Activated T-cell treated with anti-CD3 and anti-CD28 coated beads for 4 hours (primary cell): ENCODE results near the gene PRM2.

Source experiments
- DNase-seq: peaks from one replicate; pipeline ENCODE4 v3.0.0-alpha.2; 2020

Gene PRM2

GRCh38 chr16:11289202-11289601, 12.9 kb upstream of the PRM2 start:
- no peak for DNase-seq

GRCh38 chr16:11285842-11286241, 9.6 kb upstream of the PRM2 start:
- DNase-seq: no peak

GRCh38 chr16:11283820-11284248, 7.6 kb upstream of the PRM2 start:
- no peak for DNase-seq

DNA sequence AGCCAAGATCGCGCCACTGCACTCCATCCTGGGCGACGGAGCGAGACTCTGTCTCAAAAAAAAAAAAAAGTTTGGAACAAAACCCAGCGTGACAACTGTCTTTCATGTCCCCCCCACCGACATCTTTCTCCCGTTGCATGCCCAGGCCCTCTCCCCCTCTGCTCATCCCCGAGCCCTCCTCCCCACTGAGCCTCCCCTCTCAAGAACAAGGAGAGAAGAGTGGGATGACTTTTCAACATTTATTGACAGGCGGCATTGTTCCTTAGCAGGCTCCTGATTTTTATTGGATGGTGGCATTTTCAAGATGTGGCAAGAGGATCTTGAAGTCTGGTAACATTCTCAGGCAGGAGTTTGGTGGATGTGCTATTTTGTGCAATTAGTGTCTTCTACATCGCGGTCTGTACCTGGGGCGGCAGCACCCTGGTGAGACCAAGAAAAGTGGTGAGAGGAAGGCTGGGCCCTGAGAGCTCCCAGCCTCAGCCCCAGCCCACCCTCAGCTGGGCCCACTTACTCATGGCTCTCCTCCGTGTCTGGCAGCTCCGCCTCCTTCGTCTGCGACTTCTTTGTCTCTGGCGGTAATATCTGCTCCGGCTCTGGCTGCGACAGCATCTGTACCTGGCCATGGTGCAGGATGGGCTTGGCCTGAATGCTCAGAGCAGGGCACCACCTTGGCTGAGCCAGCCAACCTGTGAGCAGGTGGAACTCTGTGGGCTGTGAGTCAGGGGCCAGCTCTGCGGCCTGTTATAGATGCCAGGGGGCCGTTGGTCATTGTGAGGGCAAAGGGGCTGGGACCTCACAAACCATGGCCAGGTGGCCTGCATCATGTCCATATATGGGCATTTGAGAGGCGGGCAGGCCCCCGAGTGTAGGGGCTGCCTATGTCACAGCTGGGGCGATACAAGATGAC, 4.6 kb upstream of the PRM2 start, which contains the start of gene PRM1:
Gene PRM1, minus strand, starts transcription at position 715 of the 907 bp plus-strand sequence. Its CDS starts 92 bp downstream, at position 623.
- no peak for DNase-seq

GRCh38 chr16:11278681-11279628, 2.7 kb upstream of the PRM2 start:
- no peak for DNase-seq

GRCh38 chr16:11277607-11278337, 1.5 kb upstream of the PRM2 start:
- no peak for DNase-seq

GRCh38 chr16:11276896-11277593, 765 bp upstream of the PRM2 start:
- no peak for DNase-seq

DNA sequence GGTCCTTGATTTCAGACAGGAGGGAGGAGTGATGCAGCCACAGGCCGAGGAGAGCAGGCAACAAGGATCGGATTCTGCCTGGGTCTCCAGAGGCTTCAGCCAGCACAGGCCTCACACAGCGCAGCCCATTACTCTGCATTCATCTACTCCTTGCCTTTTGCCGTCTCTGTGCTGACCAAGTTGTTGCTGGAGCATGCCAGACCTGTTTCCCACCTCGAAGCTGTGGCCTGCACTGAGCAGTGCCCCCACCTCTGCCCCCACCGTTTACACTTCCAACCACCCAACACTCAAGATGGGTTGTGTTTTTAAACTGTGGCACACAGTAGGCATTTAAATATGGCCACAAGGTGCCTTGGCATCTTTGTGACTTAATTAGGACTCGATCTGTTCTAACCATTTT, 1.3 kb downstream of the PRM2 start:
- DNase-seq: no peak

GRCh38 chr16:11273721-11274324, 2.5 kb downstream of the PRM2 start:
- no peak for DNase-seq

GRCh38 chr16:11272921-11273720, 3.2 kb downstream of the PRM2 start, which contains the start of gene PRM3:
Gene PRM3, minus strand, starts transcription at chr16:11273629. Its CDS starts 34 bp downstream, at chr16:11273595.
- no peak for DNase-seq

DNA sequence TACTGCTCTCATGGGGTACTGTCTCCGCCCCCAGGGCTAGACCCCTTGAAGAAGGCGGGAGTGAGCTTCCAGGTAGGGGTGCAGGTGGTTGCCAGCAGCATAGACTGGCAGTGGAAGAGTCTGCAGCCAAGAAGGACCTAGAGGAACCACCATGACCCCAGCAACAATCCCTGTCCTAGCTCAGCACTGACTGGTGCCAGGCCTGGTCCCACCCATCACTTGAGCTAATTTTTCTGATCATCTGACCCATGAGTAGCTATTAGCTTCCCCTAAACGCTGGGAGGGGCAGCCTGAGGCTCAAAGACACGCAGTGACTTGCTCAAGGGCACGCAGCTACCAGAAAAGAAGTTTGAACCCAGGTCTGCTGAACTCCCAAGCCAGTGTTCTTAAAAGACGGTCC, 3.8 kb downstream of the PRM2 start:
- DNase-seq: no peak

DNA sequence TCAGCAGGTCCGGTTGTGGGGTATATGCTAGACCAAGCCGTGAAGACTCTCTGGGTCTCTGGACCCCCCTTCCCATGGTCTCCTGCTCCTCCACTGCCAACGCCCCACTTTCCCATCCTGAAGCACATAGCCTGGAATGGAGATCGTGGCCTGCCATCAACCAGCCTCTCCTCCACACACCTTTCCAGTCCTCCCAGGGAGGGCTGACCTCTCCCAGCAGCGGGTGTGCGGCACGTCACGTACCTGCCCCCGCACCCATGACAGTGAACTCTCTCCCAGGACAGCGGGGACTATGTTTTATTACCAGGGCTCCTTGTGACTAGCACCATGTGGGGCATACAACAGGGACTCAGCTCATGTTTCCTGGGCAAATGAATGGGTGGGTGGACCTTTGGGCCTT, 4.7 kb downstream of the PRM2 start:
- DNase-seq: no peak

- no peak for DNase-seq
Measured at GRCh38 chr16:11270602-11271162, 5.6 kb downstream of the PRM2 start.

GRCh38 chr16:11268921-11269375, 7.3 kb downstream of the PRM2 start, which contains the start of gene TNP2:
Gene TNP2, minus strand, starts transcription at chr16:11269325. Its CDS starts 63 bp downstream, at chr16:11269262.
- DNase-seq: no peak

GRCh38 chr16:11265124-11265523, 11.2 kb downstream of the PRM2 start:
- no peak for DNase-seq

DNA sequence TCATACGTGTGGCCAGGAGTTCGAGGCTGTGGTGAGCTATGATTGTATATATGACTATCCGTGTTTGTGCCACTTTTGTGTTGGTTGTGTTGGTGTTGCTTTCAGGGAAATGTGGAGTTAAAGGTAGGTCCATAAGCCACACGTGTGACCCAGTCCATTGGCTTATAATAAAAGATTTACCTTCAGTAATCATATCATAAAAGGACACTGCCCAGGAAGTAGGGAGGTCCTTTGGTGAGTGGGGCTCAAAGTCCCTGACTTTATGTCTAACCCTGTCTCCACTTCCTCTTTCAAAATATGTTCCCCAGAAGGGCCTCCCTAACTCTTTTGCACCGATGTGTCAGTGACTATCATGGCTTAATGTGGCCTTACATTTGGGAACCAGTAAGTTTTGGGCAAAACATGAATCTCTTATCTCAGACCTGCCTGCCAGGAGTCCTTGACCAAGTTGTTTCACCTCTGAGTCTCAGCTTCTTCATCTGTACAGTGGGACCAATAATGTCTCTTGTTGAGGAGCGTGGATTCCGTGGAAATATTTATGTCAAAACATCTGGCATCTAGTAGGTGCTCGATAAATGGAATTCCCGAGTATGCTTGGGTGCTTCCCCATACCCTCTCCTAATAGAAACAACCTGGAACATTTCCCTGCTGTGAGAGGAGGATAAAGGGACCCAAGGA, 12.0 kb downstream of the PRM2 start:
- no peak for DNase-seq

DNA sequence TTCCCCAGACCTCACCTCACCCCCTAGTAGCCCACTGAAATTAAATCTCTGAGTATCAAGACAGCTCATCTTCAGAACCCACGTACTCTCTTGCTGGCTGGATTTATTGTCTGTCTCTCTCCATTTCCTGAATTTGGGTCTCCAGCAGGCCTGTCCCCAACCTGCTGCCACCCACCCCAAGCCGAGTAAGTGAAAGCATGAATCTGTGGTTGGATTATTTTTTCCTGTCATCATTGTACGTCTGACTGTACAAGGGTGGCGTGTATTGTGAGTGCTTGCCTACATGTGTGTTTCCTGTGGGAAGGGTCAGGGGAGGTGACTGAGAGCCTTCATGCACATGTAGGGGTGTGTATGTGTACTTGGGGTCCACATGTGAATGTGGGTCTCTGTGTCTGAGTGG, 12.5 kb downstream of the PRM2 start:
- peak; percentile 27 for DNase-seq

- DNase-seq: no peak
Measured at GRCh38 chr16:11262915-11263314, 13.4 kb downstream of the PRM2 start.

GRCh38 chr16:11260596-11260966, 15.7 kb downstream of the PRM2 start:
- no peak for DNase-seq
